Activated gamma-delta T cell (primary cell): ENCODE measurements around the gene MBD5.

Experiments
- DNase-seq: peaks from one replicate; lab custom pipeline; 2025; lab: John Stamatoyannopoulos, UW

The MBD5 gene

GRCh38 chr2:148546270-148546669, 525.4 kb downstream of the MBD5 start:
- no peak for DNase-seq

- no peak for DNase-seq
Measured at GRCh38 chr2:148548716-148549400, 528.0 kb downstream of the MBD5 start.

GRCh38 chr2:148552675-148553331, 531.9 kb downstream of the MBD5 start:
- no peak for DNase-seq

- DNase-seq = no peak
Measured at GRCh38 chr2:148553332-148553887, 532.5 kb downstream of the MBD5 start.

- DNase-seq = no peak
Measured at GRCh38 chr2:148554459-148555247, 533.8 kb downstream of the MBD5 start.

- DNase-seq = no peak
Measured at GRCh38 chr2:148555622-148556294, 534.9 kb downstream of the MBD5 start.

GRCh38 chr2:148557844-148558436, 537.0 kb downstream of the MBD5 start:
- DNase-seq = no peak

GRCh38 chr2:148560496-148560895, 539.6 kb downstream of the MBD5 start:
- no peak for DNase-seq

GRCh38 chr2:148561389-148561788, 540.5 kb downstream of the MBD5 start:
- DNase-seq = no peak

- DNase-seq = no peak
Measured at GRCh38 chr2:148565272-148565894, 544.5 kb downstream of the MBD5 start.
